ENCODE measurements around the gene TBC1D22A.

GRCh38 chr22:46758121-46758520 lies 4.3 kb upstream of the TBC1D22A start:
- TF ChIP-seq CTCF (IDR thresholded peaks at IDR 0.05; ENCODE audit: poor library complexity, severe bottlenecking): no peak
- TF ChIP-seq POLR2AphosphoS5 (IDR thresholded peaks at IDR 0.05): no peak
- TF ChIP-seq RAD21 (conservative IDR thresholded peaks at IDR 0.05): no peak
- no peak for TF ChIP-seq EZH2 (IDR thresholded peaks at IDR 0.05; ENCODE audit: borderline replicate concordance, insufficient read depth, low read length, poor library complexity, severe bottlenecking)
- no peak for TF ChIP-seq TAF1 (IDR thresholded peaks at IDR 0.05; ENCODE audit: low read depth)
